GM12873 (cell line): ENCODE results near the gene ACP7.

Source experiments
- TF ChIP-seq, protein P1 (sequence below): IDR thresholded peaks from 2 replicates; pipeline ENCODE4 v1.5.1; 2012; ENCODE audit warnings: low read depth, mild to moderate bottlenecking, moderate library complexity, low read length, control low read depth; ENCODE audit not compliant: insufficient read depth; ENCODE audit errors: missing control alignments

Gene ACP7

GRCh38 chr19:39103151-39103550 is 19.0 kb downstream of the ACP7 start:
- TF ChIP-seq, protein P1, sequence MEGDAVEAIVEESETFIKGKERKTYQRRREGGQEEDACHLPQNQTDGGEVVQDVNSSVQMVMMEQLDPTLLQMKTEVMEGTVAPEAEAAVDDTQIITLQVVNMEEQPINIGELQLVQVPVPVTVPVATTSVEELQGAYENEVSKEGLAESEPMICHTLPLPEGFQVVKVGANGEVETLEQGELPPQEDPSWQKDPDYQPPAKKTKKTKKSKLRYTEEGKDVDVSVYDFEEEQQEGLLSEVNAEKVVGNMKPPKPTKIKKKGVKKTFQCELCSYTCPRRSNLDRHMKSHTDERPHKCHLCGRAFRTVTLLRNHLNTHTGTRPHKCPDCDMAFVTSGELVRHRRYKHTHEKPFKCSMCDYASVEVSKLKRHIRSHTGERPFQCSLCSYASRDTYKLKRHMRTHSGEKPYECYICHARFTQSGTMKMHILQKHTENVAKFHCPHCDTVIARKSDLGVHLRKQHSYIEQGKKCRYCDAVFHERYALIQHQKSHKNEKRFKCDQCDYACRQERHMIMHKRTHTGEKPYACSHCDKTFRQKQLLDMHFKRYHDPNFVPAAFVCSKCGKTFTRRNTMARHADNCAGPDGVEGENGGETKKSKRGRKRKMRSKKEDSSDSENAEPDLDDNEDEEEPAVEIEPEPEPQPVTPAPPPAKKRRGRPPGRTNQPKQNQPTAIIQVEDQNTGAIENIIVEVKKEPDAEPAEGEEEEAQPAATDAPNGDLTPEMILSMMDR, result no peak

DNA sequence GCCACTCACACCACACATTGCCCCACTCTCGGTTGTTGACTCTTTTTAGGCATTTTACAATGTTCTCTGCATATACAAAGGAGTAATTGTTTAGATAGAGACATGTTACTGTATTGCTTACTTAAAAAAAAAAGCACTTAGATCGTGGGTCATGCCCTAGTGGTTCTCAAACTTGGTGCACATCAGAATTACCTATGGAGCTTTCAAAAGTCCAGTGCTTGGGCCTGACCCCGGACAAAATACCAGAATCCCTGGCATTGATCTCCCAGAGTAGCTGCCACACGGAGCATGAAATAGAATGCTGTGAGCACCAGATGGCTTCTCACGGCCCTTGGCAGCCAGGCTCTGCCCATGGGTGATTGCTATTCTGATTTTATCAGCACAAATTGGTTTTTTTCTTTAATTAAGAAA is 20.0 kb downstream of the ACP7 start:
- TF ChIP-seq, protein P1, result no peak

GRCh38 chr19:39106194-39106593 is 22.0 kb downstream of the ACP7 start:
- TF ChIP-seq, protein P1, result no peak

DNA sequence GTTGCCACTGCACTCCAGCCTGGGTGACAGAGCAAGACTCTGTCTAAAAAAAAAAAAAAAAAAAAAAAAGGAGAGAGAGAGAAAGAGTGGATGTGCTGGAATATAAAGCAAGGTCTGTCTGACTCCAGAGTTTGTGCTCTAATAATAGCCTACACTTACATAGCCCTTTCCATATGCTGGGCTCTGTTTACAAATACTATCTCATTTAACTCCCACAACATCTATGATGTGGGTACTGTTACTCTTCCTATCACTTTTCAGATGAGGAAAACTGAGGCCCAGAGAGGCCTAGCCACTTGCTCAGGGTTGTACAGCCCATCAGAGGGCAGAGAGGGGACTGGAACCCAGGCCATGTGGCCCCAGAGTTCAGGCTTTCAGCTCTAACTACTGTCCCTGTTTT is 25.5 kb downstream of the ACP7 start:
- TF ChIP-seq, protein P1, result no peak

- TF ChIP-seq, protein P1, result peak; percentile 90
Measured at GRCh38 chr19:39110263-39110967, 26.2 kb downstream of the ACP7 start.

GRCh38 chr19:39111593-39112199 is 27.5 kb downstream of the ACP7 start:
- TF ChIP-seq, protein P1, result no peak

DNA sequence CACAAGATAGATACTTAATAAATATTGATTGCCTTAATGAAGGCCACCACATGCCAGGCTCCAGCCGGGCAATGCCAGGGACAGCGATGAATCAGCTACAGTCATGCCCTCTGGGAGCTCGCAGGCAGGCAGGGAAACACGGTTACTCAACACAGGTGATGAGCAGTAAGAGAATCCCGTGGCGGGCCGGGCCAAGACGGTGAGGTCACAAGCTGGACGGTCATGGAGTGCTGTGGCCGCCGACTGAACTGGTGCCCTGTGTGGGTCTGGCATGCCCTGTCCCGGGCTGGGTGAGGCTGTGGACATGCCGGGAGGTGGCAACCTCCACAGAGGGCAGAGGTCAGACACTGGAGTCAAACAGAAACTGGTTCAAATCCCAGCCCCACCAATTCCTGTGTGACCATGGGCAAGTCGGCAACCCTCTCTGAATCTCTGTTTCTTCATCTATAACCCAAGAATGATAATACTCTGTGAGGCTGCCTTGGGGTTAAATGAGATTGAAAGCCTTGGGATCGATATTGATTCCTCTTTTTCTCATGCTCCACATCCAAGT is 28.2 kb downstream of the ACP7 start:
- TF ChIP-seq, protein P1, result no peak
